IMR-90 (cell line): ENCODE measurements around the gene TSKU. TPM values are rescaled to one million over a fixed set of nuclear protein-coding genes. Genes with fewer than 3 reads are reported as not detected.
A peak's percentile ranks its signal among the peaks of the same experiment; 100 is the strongest.

Experiments used
- ATAC-seq: fragments of 200-7000 bp; cut with Tn5 transposase; 2 replicates; pipeline ENCODE4 v1.9.1; 2020; ENCODE audit warnings: low read depth, mild to moderate bottlenecking, moderate library complexity
- BruUV-seq: library from RNA; stranded (reverse); fragments of 400-500 nt; replicated peaks from 2 replicates; lab custom pipeline; 2021; lab: Mats Ljungman, UMichigan
- CTCF ChIA-PET: fragments of 300-600 bp; formaldehyde crosslinking; extraction: SDS; loops from one replicate; lab custom pipeline; 2021; ENCODE audit warnings: antibody characterized with exemption; lab: Yijun Ruan, JAX
- POLR2A ChIA-PET: fragments of 300-600 bp; sonication (Branson Sonifier 250); formaldehyde crosslinking; loops from one replicate; lab custom pipeline; 2022; ENCODE audit warnings: antibody characterized with exemption; ENCODE audit not compliant: unreplicated experiment; lab: Charles Lee
- DNase-seq: peaks from one replicate; pipeline ENCODE4 v3.0.0; 2013
- H2AFZ ChIP-seq: replicated peaks from 2 replicates; pipeline ENCODE3; 2013; ENCODE audit warnings: low read length, mild to moderate bottlenecking; ENCODE audit not compliant: poor library complexity
- H2AK5ac ChIP-seq: 2 replicates; pipeline ENCODE4 v1.6.1; 2013; ENCODE audit warnings: low read depth, low read length, inconsistent platforms
- H2AK9ac ChIP-seq: replicated peaks from 2 replicates; pipeline ENCODE3; 2013; ENCODE audit warnings: mild to moderate bottlenecking, low read depth, low read length, moderate library complexity; ENCODE audit not compliant: poor library complexity
- H2BK120ac ChIP-seq: 2 replicates; pipeline ENCODE4 v1.6.1; 2013; ENCODE audit warnings: low read depth, low read length, inconsistent platforms
- H2BK15ac ChIP-seq: 3 replicates; pipeline ENCODE4 v1.6.1; 2013; ENCODE audit warnings: low read depth, low read length, inconsistent platforms
- H2BK20ac ChIP-seq: 2 replicates; pipeline ENCODE4 v1.6.1; 2013; ENCODE audit warnings: low read depth, mild to moderate bottlenecking, inconsistent platforms, low read length, moderate library complexity
- H2BK5ac ChIP-seq: 2 replicates; pipeline ENCODE4 v1.6.1; 2013; ENCODE audit warnings: mild to moderate bottlenecking, low read depth, low read length, inconsistent platforms; ENCODE audit not compliant: poor library complexity, severe bottlenecking
- H3K14ac ChIP-seq: replicated peaks from 2 replicates; pipeline ENCODE4 v1.6.1; 2013; ENCODE audit warnings: low read depth, low read length, inconsistent platforms
- H3K18ac ChIP-seq: 2 replicates; pipeline ENCODE4 v1.6.1; 2013; ENCODE audit warnings: low read depth, low read length, control low read depth
- H3K23ac ChIP-seq: 2 replicates; pipeline ENCODE4 v1.6.1; 2013; ENCODE audit warnings: low read depth, low read length, inconsistent platforms
- H3K27ac ChIP-seq: 2 replicates; pipeline ENCODE4 v1.5.1; 2013; ENCODE audit warnings: mild to moderate bottlenecking, control low read depth, low read length; ENCODE audit not compliant: insufficient read depth
- H3K27me3 ChIP-seq: 2 replicates; pipeline ENCODE4 v1.6.1; 2013; ENCODE audit warnings: low read length; ENCODE audit not compliant: control insufficient read depth, insufficient read depth
- H3K36me3 ChIP-seq: 2 replicates; pipeline ENCODE4 v1.6.1; 2013; ENCODE audit warnings: low read length, mixed read lengths; ENCODE audit not compliant: control insufficient read depth, insufficient read depth
- H3K4ac ChIP-seq: 2 replicates; pipeline ENCODE4 v1.6.1; 2013; ENCODE audit warnings: low read depth, low read length, inconsistent platforms
- H3K4me1 ChIP-seq: 2 replicates; pipeline ENCODE4 v1.6.1; 2013; ENCODE audit warnings: low read length, mixed read lengths; ENCODE audit not compliant: control insufficient read depth, insufficient read depth
- H3K4me2 ChIP-seq: 2 replicates; pipeline ENCODE4 v1.6.1; 2013; ENCODE audit warnings: low read depth, mild to moderate bottlenecking, control low read depth, low read length, moderate library complexity
- H3K4me3 ChIP-seq: 2 replicates; pipeline ENCODE4 v1.5.1; 2013; ENCODE audit warnings: low read depth, mild to moderate bottlenecking, control low read depth, low read length, moderate library complexity; ENCODE audit not compliant: insufficient read depth
- H3K56ac ChIP-seq: 2 replicates; pipeline ENCODE4 v1.6.1; 2013; ENCODE audit warnings: low read length, inconsistent platforms; ENCODE audit not compliant: insufficient read depth; ENCODE audit errors: extremely low read depth
- H3K79me1 ChIP-seq, 2 experiments: 2 replicates each; pipeline ENCODE4 v1.6.1; 2013; ENCODE audit warnings: low read length in 2 of 2, inconsistent platforms in 1 of 2, low read depth in 1 of 2
- H3K9ac ChIP-seq: 2 replicates; pipeline ENCODE4 v1.6.1; 2013; ENCODE audit warnings: low read depth, low read length, control low read depth
- H3K9me1 ChIP-seq: 2 replicates; pipeline ENCODE4 v1.6.1; 2013; ENCODE audit warnings: low read length, inconsistent platforms; ENCODE audit not compliant: insufficient read depth
- H3K9me3 ChIP-seq: 2 replicates; pipeline ENCODE4 v1.6.1; 2013; ENCODE audit warnings: low read length; ENCODE audit not compliant: control insufficient read depth, insufficient read depth
- H4K20me1 ChIP-seq: 2 replicates; pipeline ENCODE4 v1.6.1; 2013; ENCODE audit warnings: low read length, inconsistent platforms; ENCODE audit not compliant: insufficient read depth
- H4K5ac ChIP-seq: 2 replicates; pipeline ENCODE4 v1.6.1; 2013; ENCODE audit warnings: mild to moderate bottlenecking, low read depth, low read length, control low read depth
- H4K8ac ChIP-seq, 2 experiments: 2 replicates each; pipeline ENCODE4 v1.6.1; 2013; ENCODE audit warnings: low read depth in 2 of 2, low read length in 2 of 2, control low read depth in 1 of 2, inconsistent platforms in 1 of 2
- H4K91ac ChIP-seq: 2 replicates; pipeline ENCODE4 v1.6.1; 2013; ENCODE audit warnings: low read depth, low read length, inconsistent platforms; ENCODE audit not compliant: insufficient read depth
- BHLHE40 ChIP-seq: fragments of 150-350 bp; IDR thresholded peaks from 2 replicates; pipeline ENCODE4 v1.6.1; 2016; ENCODE audit warnings: mild to moderate bottlenecking, low read depth, low read length
- CEBPB ChIP-seq: IDR thresholded peaks from 2 replicates; pipeline ENCODE4 v1.6.1; 2012; ENCODE audit warnings: low read depth, low read length, improper control_type of control experiment
- CHD1 ChIP-seq: IDR thresholded peaks from 2 replicates; pipeline ENCODE4 v1.6.1; 2012; ENCODE audit warnings: low read depth, low read length, improper control_type of control experiment
- MAFK ChIP-seq: IDR thresholded peaks from 2 replicates; pipeline ENCODE4 v1.6.1; 2012; ENCODE audit warnings: low read depth, low read length, improper control_type of control experiment
- MAZ ChIP-seq: IDR thresholded peaks from 2 replicates; pipeline ENCODE4 v1.6.1; 2012; ENCODE audit warnings: low read depth, mild to moderate bottlenecking, low read length, improper control_type of control experiment, moderate library complexity, borderline replicate concordance
- POLR2A ChIP-seq: IDR thresholded peaks from 2 replicates; pipeline ENCODE4 v1.6.1; 2012; ENCODE audit warnings: mild to moderate bottlenecking, low read depth, low read length
- RAD21 ChIP-seq: IDR thresholded peaks from 2 replicates; pipeline ENCODE4 v1.6.1; 2012; ENCODE audit warnings: low read length, improper control_type of control experiment
- RCOR1 ChIP-seq: IDR thresholded peaks from 2 replicates; pipeline ENCODE4 v1.6.1; 2012; ENCODE audit warnings: mild to moderate bottlenecking, low read length, improper control_type of control experiment; ENCODE audit not compliant: insufficient replicate concordance
- SMC3 ChIP-seq: fragments of 150-350 bp; IDR thresholded peaks from 2 replicates; pipeline ENCODE4 v1.6.1; 2016; ENCODE audit warnings: low read depth, mild to moderate bottlenecking, antibody characterized with exemption, low read length, moderate library complexity
- WGBS, 2 experiments: methylation state at CpG; one replicate each; pipeline versions ENCODE4 v1.1.5 to v1.1.7; 2013; ENCODE audit warnings: missing lambda C conversion rate in 2 of 2; ENCODE audit not compliant: insufficient read length in 1 of 2; ENCODE audit errors: extremely low coverage in 2 of 2; 5-methylcytosine and 5-hydroxymethylcytosine counted together
- dilution Hi-C: fragments of 300-500 bp; cut with HindIII; formaldehyde crosslinking; loops from one replicate; pipeline ENCODE4 v1.14.3; 2018; ENCODE audit warnings: low sequenced_read_pairs; ENCODE audit not compliant: unreplicated experiment
- in situ Hi-C: fragments of 300-500 bp; cut with MboI; formaldehyde crosslinking; loops from 3 replicates; pipeline ENCODE4 v1.14.3; 2019; ENCODE audit warnings: low sequenced_read_pairs, inconsistent platforms, mixed read lengths
- intact Hi-C: fragments of 100-400 bp; cut with micrococcal nuclease; formaldehyde crosslinking; loops from 2 replicates; pipeline ENCODE4 v1.10.0; 2022
- polyA plus RNA-seq, 3 experiments: library from polyadenylated mRNA; depleted of rRNA; stranded (reverse); fragments of >200 nt; gene quantifications; 2 replicates each; pipeline ENCODE4 v1.2.3, GENCODE V29; 2012; ENCODE audit warnings: low replicate concordance in 1 of 3
- total RNA-seq: library from RNA; depleted of rRNA; stranded (reverse); fragments of >200 nt; gene quantifications from 2 replicates; pipeline ENCODE4 v1.2.3, GENCODE V29; 2012
- TF ChIP-seq, protein P1 (sequence below): fragments of 150-350 bp; IDR thresholded peaks from 2 replicates; pipeline ENCODE4 v1.6.1; 2016; ENCODE audit warnings: low read depth, mild to moderate bottlenecking, low read length, moderate library complexity, borderline replicate concordance
- TF ChIP-seq, protein P2 (sequence below): conservative IDR thresholded peaks from 2 replicates; pipeline ENCODE4 v1.5.1; 2012; ENCODE audit warnings: mild to moderate bottlenecking, low read depth, low read length, improper control_type of control experiment

TSKU gene
- total and polyA plus RNA-seq, 2 of the 4 experiments (the other 2 are of a cell fraction), result 6.8 to 26.6 TPM

DNA sequence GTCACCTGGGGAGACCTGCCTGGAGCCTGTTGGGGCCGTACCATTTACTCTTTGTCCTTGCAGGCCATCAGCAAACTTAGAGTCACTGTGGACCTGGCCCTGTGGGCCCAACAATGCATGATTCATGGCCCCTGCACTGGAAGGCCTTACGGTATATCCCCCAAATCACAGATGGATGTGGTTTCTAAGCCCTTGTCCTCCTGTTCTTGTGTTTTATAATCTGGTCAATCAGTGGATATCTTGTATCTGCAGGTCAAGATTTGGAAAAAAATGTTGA lies 6.2 kb downstream of the TSKU start (continued):
- TF ChIP-seq, protein P1, sequence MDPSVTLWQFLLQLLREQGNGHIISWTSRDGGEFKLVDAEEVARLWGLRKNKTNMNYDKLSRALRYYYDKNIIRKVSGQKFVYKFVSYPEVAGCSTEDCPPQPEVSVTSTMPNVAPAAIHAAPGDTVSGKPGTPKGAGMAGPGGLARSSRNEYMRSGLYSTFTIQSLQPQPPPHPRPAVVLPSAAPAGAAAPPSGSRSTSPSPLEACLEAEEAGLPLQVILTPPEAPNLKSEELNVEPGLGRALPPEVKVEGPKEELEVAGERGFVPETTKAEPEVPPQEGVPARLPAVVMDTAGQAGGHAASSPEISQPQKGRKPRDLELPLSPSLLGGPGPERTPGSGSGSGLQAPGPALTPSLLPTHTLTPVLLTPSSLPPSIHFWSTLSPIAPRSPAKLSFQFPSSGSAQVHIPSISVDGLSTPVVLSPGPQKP, result no peak

DNA sequence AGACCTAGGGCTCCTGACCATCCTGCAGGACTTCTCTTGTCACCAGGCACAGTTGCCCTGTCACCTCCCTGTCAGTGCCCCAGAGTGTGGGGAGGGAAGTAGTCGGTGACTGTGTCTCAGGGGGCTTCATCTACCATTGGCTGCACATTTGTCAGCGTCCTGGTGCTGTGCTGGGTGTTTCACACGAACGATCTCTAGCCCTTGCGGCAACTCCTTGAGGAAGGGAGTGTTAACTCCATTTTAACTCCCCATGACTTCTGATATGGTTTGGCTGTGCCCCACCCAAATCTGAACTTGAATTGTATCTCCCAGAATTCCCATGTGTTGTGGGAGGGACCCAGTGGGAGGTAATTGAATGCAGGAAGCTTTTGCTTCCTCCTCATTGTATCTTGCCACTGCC lies 7.1 kb downstream of the TSKU start:
- Histone ChIP-seq H2BK20ac (no peak overlapping the region), H3K4me1 (peaks cover 11% of the 10 kb centered on the region; the same call in 1 of the 2 replicates), H3K9me1 (peaks cover 19% of the 10 kb centered on the region), H3K18ac (no peak overlapping the region), H3K79me1 (peaks cover 30 to 88% of the 10 kb centered on the region in 2 experiments), H3K9me3 (no peaks in the 10 kb centered on the region), H4K5ac (no peak overlapping the region), H2AK9ac (no peak overlapping the region), H4K8ac (no peak overlapping the region), H3K9ac (no peak overlapping the region), H2BK120ac (no peak overlapping the region), H2BK5ac (no peak overlapping the region), H4K20me1 (peaks cover 94% of the 10 kb centered on the region), H3K27me3 (no peaks in the 10 kb centered on the region), H3K27ac (no peak overlapping the region), H3K23ac (no peak overlapping the region), H2AK5ac (peak overlapping the region; percentile 9; the same call in 1 of the 2 replicates), H3K36me3 (peaks cover 20% of the 10 kb centered on the region; the same call in 1 of the 2 replicates), H3K14ac (no peak overlapping the region), H3K4me3 (no peak overlapping the region), H3K4me2 (no peak overlapping the region), H3K4ac (no peak overlapping the region), H4K91ac (no peak overlapping the region), H2BK15ac (no peak overlapping the region), H2AFZ (no peak overlapping the region), H3K56ac (no peak overlapping the region)
- POLR2A ChIA-PET, result no interaction called here
- in situ Hi-C loops (no loop called here), dilution Hi-C loops (no loop called here), intact Hi-C loops (no loop called here)
- ATAC-seq (no peak), DNase-seq (no peak)
- TF ChIP-seq RAD21, result no peak
- TF ChIP-seq RCOR1, result no peak
- no peak for TF ChIP-seq MAZ
- no peak for TF ChIP-seq CEBPB
- TF ChIP-seq, protein P2, sequence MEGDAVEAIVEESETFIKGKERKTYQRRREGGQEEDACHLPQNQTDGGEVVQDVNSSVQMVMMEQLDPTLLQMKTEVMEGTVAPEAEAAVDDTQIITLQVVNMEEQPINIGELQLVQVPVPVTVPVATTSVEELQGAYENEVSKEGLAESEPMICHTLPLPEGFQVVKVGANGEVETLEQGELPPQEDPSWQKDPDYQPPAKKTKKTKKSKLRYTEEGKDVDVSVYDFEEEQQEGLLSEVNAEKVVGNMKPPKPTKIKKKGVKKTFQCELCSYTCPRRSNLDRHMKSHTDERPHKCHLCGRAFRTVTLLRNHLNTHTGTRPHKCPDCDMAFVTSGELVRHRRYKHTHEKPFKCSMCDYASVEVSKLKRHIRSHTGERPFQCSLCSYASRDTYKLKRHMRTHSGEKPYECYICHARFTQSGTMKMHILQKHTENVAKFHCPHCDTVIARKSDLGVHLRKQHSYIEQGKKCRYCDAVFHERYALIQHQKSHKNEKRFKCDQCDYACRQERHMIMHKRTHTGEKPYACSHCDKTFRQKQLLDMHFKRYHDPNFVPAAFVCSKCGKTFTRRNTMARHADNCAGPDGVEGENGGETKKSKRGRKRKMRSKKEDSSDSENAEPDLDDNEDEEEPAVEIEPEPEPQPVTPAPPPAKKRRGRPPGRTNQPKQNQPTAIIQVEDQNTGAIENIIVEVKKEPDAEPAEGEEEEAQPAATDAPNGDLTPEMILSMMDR, result no peak
- TF ChIP-seq POLR2A, result no peak
- TF ChIP-seq BHLHE40, result no peak
- TF ChIP-seq CHD1, result no peak
- TF ChIP-seq SMC3, result no peak
- TF ChIP-seq MAFK, result no peak
- CTCF ChIA-PET, result no interaction called here
- BruUV-seq, result no TSS peak
- no CpG with 5 or more reads among the region's 5 CpGs for WGBS, 2 experiments
